ENCODE data around the gene TULP4.
A peak's percentile ranks its signal among the peaks of the same experiment; 100 is the strongest.

The TULP4 gene

GRCh38 chr6:158507174-158507573 lies 194.9 kb downstream of the TULP4 start:
- TF ChIP-seq, protein P1, sequence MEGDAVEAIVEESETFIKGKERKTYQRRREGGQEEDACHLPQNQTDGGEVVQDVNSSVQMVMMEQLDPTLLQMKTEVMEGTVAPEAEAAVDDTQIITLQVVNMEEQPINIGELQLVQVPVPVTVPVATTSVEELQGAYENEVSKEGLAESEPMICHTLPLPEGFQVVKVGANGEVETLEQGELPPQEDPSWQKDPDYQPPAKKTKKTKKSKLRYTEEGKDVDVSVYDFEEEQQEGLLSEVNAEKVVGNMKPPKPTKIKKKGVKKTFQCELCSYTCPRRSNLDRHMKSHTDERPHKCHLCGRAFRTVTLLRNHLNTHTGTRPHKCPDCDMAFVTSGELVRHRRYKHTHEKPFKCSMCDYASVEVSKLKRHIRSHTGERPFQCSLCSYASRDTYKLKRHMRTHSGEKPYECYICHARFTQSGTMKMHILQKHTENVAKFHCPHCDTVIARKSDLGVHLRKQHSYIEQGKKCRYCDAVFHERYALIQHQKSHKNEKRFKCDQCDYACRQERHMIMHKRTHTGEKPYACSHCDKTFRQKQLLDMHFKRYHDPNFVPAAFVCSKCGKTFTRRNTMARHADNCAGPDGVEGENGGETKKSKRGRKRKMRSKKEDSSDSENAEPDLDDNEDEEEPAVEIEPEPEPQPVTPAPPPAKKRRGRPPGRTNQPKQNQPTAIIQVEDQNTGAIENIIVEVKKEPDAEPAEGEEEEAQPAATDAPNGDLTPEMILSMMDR (IDR thresholded peaks at IDR 0.05; ENCODE audit: insufficient read depth, low read depth, low read length, missing control alignments): no peak
- no peak overlapping the region for H3K4me3 ChIP-seq (ENCODE audit: low read depth, low read length)
- no peak for DNase-seq (ENCODE audit: low read depth)

DNA sequence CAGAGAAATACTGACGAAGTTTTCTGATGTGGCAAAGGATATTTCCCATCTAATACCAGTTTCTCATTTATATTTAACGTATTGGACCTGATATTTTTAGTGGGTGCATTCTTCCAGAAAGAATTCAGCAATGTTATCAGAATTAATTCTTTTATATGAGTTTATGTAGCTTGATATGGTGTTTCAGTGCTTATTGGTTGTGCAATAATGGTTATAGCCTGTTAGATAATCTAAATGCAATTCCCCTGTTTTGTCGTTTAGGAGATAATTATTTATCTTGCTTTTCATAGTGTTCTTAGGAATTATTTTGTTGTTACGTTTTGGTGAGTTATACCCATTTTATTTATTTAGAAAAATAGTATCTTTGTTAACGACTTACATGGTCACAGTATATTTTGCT lies 196.2 kb downstream of the TULP4 start:
- TF ChIP-seq, protein P1 (IDR thresholded peaks at IDR 0.05; ENCODE audit: insufficient read depth, low read depth, low read length, missing control alignments): no peak

GRCh38 chr6:158509465-158509864 lies 197.2 kb downstream of the TULP4 start:
- H3K4me3 ChIP-seq (ENCODE audit: low read depth, low read length): no peak overlapping the region
- DNase-seq (ENCODE audit: low read depth): no peak
- TF ChIP-seq, protein P1 (IDR thresholded peaks at IDR 0.05; ENCODE audit: insufficient read depth, low read depth, low read length, missing control alignments): no peak

More for the DNA sequence above, 196.2 kb downstream of the TULP4 start:
- no peak for DNase-seq (ENCODE audit: low read depth)
- no peak overlapping the region for H3K4me3 ChIP-seq (ENCODE audit: low read depth, low read length)

DNA sequence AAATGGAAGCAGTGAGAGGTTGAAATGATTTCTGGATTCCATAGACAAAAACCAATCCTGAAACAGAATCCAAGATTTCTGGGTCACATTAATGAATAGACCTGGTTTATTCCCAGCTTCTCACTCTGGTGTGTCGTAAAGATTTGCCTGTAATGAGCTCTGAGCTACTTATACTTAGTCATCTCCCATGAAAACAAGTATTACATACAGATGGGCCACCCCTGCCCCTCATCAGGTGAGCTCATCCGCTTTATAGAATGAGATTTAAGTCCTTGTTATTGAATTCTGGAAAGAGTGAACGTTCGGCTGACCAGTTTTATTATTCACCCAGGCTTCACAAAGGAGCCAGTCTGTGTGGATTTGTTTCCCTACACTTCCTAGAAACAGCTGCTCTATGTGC lies 200.5 kb downstream of the TULP4 start:
- no peak overlapping the region for H3K4me3 ChIP-seq (ENCODE audit: low read depth, low read length)
- TF ChIP-seq, protein P1 (IDR thresholded peaks at IDR 0.05; ENCODE audit: insufficient read depth, low read depth, low read length, missing control alignments): no peak
- DNase-seq (ENCODE audit: low read depth): no peak

DNA sequence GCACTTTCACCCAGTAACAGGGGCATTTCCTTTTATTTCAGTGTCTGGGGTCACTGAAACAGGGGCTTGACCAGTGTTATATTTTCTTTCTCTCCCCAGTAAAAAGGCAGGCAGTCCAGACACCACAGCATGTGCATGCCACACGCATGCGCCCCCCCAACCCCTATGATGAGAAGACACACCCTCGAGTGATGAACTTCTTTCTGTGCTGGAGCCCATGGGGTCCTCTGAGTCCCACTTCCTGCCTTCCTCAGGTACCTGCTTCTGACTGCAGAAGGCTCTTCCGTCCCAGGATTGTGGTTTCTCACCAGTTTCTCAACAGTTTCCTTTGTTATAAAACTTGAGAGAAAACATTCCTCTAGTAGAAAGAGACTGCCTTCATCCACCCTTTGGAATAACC lies 201.9 kb downstream of the TULP4 start:
- DNase-seq (ENCODE audit: low read depth): peak; percentile 31
- TF ChIP-seq, protein P1 (IDR thresholded peaks at IDR 0.05; ENCODE audit: insufficient read depth, low read depth, low read length, missing control alignments): no peak
- no peak overlapping the region for H3K4me3 ChIP-seq (ENCODE audit: low read depth, low read length)

- DNase-seq (ENCODE audit: low read depth): no peak
- TF ChIP-seq, protein P1 (IDR thresholded peaks at IDR 0.05; ENCODE audit: insufficient read depth, low read depth, low read length, missing control alignments): no peak
- no peak overlapping the region for H3K4me3 ChIP-seq (ENCODE audit: low read depth, low read length)
These were observed 202.7 kb downstream of the TULP4 start for GRCh38 chr6:158514991-158515390.

- DNase-seq (ENCODE audit: low read depth): no peak
- TF ChIP-seq, protein P1 (IDR thresholded peaks at IDR 0.05; ENCODE audit: insufficient read depth, low read depth, low read length, missing control alignments): no peak
- H3K4me3 ChIP-seq (ENCODE audit: low read depth, low read length): no peak overlapping the region
These were observed 203.8 kb downstream of the TULP4 start for GRCh38 chr6:158516098-158516497.

All from GM12865 (cell line).